ENCODE measurements around the gene AGTR2.
"Not testable (repeated sequence)": the region's sequence is repeated elsewhere in the genome, so short reads cannot be mapped to it uniquely, and the experiment has no call there.

The AGTR2 gene, protein sequence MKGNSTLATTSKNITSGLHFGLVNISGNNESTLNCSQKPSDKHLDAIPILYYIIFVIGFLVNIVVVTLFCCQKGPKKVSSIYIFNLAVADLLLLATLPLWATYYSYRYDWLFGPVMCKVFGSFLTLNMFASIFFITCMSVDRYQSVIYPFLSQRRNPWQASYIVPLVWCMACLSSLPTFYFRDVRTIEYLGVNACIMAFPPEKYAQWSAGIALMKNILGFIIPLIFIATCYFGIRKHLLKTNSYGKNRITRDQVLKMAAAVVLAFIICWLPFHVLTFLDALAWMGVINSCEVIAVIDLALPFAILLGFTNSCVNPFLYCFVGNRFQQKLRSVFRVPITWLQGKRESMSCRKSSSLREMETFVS

GRCh38 chrX:116170511-116170910, at the start of gene AGTR2:
Gene AGTR2 (plus strand): TSS chrX:116170744. CDS start chrX:116172281, 1,537 bp downstream.
- DNase-seq (ENCODE audit: extremely low read depth in 1 of 2, low read depth in 1 of 2) = no peak

DNA sequence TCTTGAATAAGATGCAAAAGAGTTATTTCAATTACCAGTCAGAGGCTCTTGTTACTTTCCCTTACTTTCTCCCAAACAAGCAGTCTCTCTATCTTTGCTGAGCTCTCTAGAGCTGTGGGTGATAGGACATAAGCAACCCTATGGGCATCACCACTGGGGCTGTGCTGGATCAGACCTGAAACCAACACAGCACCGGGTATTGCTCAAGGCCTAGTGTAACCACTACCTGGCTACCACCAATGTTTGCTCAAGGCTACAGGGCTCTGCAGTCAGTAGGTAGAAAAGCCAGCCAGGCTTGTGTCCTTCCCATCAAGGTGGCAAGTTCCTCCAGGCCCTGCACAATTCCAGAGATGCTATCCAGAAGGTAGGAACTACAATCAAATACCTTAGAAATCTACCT, 35.3 kb upstream of the AGTR2 start:
- no peak for DNase-seq (ENCODE audit: extremely low read depth in 1 of 2, low read depth in 1 of 2)

GRCh38 chrX:116141270-116141669, 29.3 kb upstream of the AGTR2 start:
- DNase-seq (ENCODE audit: extremely low read depth in 1 of 2, low read depth in 1 of 2) = not testable (repeated sequence)

DNA sequence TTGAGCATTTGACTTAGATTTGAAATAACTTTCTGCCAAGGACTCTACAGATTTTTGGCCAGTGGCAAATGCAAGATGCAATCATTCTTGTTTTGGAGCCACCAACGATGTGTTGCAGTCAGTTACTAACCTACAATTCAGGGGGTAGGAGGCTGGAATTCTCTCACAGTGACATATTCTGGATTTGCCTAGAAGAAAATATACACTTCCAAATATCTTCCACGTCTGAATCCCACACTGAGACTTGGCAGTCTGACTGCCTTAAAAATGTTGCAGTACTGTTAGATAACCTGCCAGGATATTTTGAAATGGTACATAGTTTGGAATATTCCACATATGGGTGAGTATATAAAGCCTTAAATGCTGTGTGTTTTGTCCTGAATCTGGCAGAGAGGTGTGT, 27.6 kb upstream of the AGTR2 start:
- no peak for DNase-seq (ENCODE audit: extremely low read depth in 1 of 2, low read depth in 1 of 2)

GRCh38 chrX:116172976-116173375, 2.4 kb downstream of the AGTR2 start:
- DNase-seq (ENCODE audit: extremely low read depth in 1 of 2, low read depth in 1 of 2) = no peak

- no peak for DNase-seq (ENCODE audit: extremely low read depth in 1 of 2, low read depth in 1 of 2)
Measured at GRCh38 chrX:116181300-116181699, 10.8 kb downstream of the AGTR2 start.

DNA sequence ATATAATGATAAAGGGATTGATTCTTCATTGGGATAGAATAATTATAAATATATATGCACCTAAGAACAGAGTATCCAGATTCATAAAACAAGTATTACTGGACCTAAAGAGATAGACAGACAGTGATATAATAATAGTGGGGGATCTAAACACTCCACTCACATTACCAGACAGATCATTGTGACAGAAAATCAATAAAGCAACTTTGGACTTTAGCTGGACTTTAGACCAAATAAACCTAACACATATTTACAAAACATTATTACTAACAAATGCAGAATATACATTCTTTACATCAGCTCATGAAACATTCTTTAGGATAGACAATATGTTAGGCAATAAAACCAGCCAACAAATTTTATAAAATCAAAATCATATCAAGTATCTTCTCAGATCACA, 14.6 kb downstream of the AGTR2 start:
- DNase-seq (ENCODE audit: extremely low read depth in 1 of 2, low read depth in 1 of 2) = no peak

GRCh38 chrX:116194649-116195048, 24.1 kb downstream of the AGTR2 start:
- DNase-seq (ENCODE audit: extremely low read depth in 1 of 2, low read depth in 1 of 2) = no peak

- no peak for DNase-seq (ENCODE audit: extremely low read depth in 1 of 2, low read depth in 1 of 2)
Measured at GRCh38 chrX:116198235-116198634, 27.7 kb downstream of the AGTR2 start.

GRCh38 chrX:116198810-116199209, 28.3 kb downstream of the AGTR2 start:
- DNase-seq (ENCODE audit: extremely low read depth in 1 of 2, low read depth in 1 of 2) = no peak

GRCh38 chrX:116204932-116205331, 34.4 kb downstream of the AGTR2 start:
- DNase-seq (ENCODE audit: extremely low read depth in 1 of 2, low read depth in 1 of 2) = no peak

GRCh38 chrX:116213262-116213661, 42.7 kb downstream of the AGTR2 start:
- DNase-seq (ENCODE audit: extremely low read depth in 1 of 2, low read depth in 1 of 2) = no peak

GRCh38 chrX:116217080-116217479, 46.5 kb downstream of the AGTR2 start:
- not testable (repeated sequence) for DNase-seq (ENCODE audit: extremely low read depth in 1 of 2, low read depth in 1 of 2)
